Kidney (tissue), 14 donors: Measurements from ENCODE around the gene KRTAP5-1. TPM values are rescaled to one million over a fixed set of nuclear protein-coding genes. Genes with fewer than 3 reads are reported as not detected.

Experiments
- DNase-seq, 5 donors: peaks; one replicate each; pipeline ENCODE4 v3.0.0-alpha.2; 2013 to 2020
- FAIRE-seq: peaks from 2 replicates; lab custom pipeline; 2012; peaks lifted over from hg19 to GRCh38; lab: Jason Lieb, UNC
- H3K27ac ChIP-seq, 2 donors: one replicate each; pipeline ENCODE4 v1.7.0; 2013; ENCODE audit warnings: low read depth in 2 of 2, low read length in 2 of 2, inconsistent platforms in 1 of 2
- H3K27me3 ChIP-seq: one replicate; pipeline ENCODE4 v1.7.1; 2013; ENCODE audit warnings: low read length, inconsistent platforms; ENCODE audit not compliant: control insufficient read depth, insufficient read depth
- H3K36me3 ChIP-seq, 3 donors: one replicate each; pipeline versions ENCODE4 v1.7.0 to v1.7.1; 2013; ENCODE audit warnings: low read length in 3 of 3, control low read depth in 1 of 3, inconsistent platforms in 1 of 3; ENCODE audit not compliant: insufficient read depth in 3 of 3, control insufficient read depth in 2 of 3
- H3K4me1 ChIP-seq, 3 donors: one replicate each; pipeline versions ENCODE4 v1.7.0 to v1.7.1; 2013; ENCODE audit warnings: low read length in 3 of 3, inconsistent platforms in 1 of 3, low read depth in 1 of 3; ENCODE audit not compliant: control insufficient read depth in 2 of 3, insufficient read depth in 2 of 3
- H3K4me3 ChIP-seq, 3 donors: one replicate each; pipeline versions ENCODE4 v1.7.0 to v1.8.1; 2013; ENCODE audit warnings: low read length in 3 of 3, control low read depth in 1 of 3, inconsistent platforms in 1 of 3
- H3K9ac ChIP-seq, 3 donors: one replicate each; pipeline versions ENCODE4 v1.7.0 to v1.7.1; 2013; ENCODE audit warnings: low read length in 3 of 3, control low read depth in 1 of 3, inconsistent platforms in 1 of 3
- H3K9me3 ChIP-seq, 3 donors: one replicate each; pipeline versions ENCODE4 v1.7.0 to v1.7.1; 2013; ENCODE audit warnings: low read length in 3 of 3, control low read depth in 1 of 3, inconsistent platforms in 1 of 3; ENCODE audit not compliant: control insufficient read depth in 2 of 3, insufficient read depth in 1 of 3
- CTCF ChIP-seq: IDR thresholded peaks from 3 replicates; pipeline ENCODE4 v1.5.1; 2012; ENCODE audit warnings: mild to moderate bottlenecking, moderate library complexity, borderline replicate concordance; ENCODE audit not compliant: insufficient read depth; ENCODE audit errors: extremely low read depth
- intact Hi-C: fragments of 100-400 bp; cut with DNase I; formaldehyde crosslinking; loops from one replicate; pipeline ENCODE4 v1.11.1; 2022
- polyA plus RNA-seq: library from polyadenylated mRNA; stranded (reverse); fragments of 350-450 nt; fragmentation: Illumina TruSeq; extraction: RNeasy Lipid Tissue Mini Kit (QIAGEN cat#74804); gene quantifications from one replicate; pipeline ENCODE4 v1.2.3, GENCODE V29; 2014; ENCODE audit warnings: low read depth, low replicate concordance; ENCODE audit not compliant: insufficient read depth
- total RNA-seq: library from RNA; stranded (reverse); fragmentation: NEBNext Ultra II Directional; extraction: Animal tissue kit (Norgen Biotek cat#: 25700); gene quantifications from one replicate; pipeline ENCODE4 v1.2.1, GENCODE V29; 2021
- donor health status: control.
- donor health status: control.
- donor health status: control.
- donor health status: control.
- donor health status: control.
- donor health status: DM: yes; HTN: yes; CAD: no.
- donor health status: Normal renal cell carcinoma (clear cell type).

KRTAP5-1 gene
- total and polyA plus RNA-seq, 2 donors from 2014 or later: not detected

- Histone ChIP-seq H3K27ac (no peak overlapping the region), H3K4me3 (no peak overlapping the region)
- intact Hi-C loops: no loop called here
These were observed 48.8 kb downstream of the KRTAP5-1 start for GRCh38 chr11:1536065-1536843.

GRCh38 chr11:1534682-1535081, 50.4 kb downstream of the KRTAP5-1 start:
- TF ChIP-seq CTCF: no peak
- DNase-seq (no peak), FAIRE-seq (no peak)
- Histone ChIP-seq H3K27me3 (no peaks in the 10 kb centered on the region), H3K27ac (no peak overlapping the region), H3K4me3 (no peak overlapping the region), H3K9me3 (no peaks in the 10 kb centered on the region), H3K4me1 (peaks cover 0 to 22% (median 7%) of the 10 kb centered on the region in 3 donors), H3K36me3 (peaks cover 0 to 4% (median 0%) of the 10 kb centered on the region in 3 donors), H3K9ac (no peak overlapping the region)
- intact Hi-C loops: no loop called here

More at GRCh38 chr11:1536065-1536843, 48.8 kb downstream of the KRTAP5-1 start:
- no peak for FAIRE-seq
- H3K4me1 ChIP-seq: peaks cover 0 to 22% (median 7%) of the 10 kb centered on the region in 3 donors
- no peaks in the 10 kb centered on the region for H3K27me3 ChIP-seq
- no peak for DNase-seq
- no peak for TF ChIP-seq CTCF
- H3K9ac ChIP-seq: no peak overlapping the region
- H3K9me3 ChIP-seq: no peaks in the 10 kb centered on the region
- H3K36me3 ChIP-seq: peaks cover 0 to 4% (median 0%) of the 10 kb centered on the region in 3 donors

Other genes starting within 250 kb of the KRTAP5-1 start
- 1.2 TPM for gene BRSK2, start 195.3 kb downstream of the KRTAP5-1 start, total RNA-seq
- gene BRSK2, start 195.3 kb downstream of the KRTAP5-1 start, polyA plus RNA-seq: 0.43 TPM
- 51.7 TPM for gene MOB2, start 98.5 kb downstream of the KRTAP5-1 start, total RNA-seq
- 50.7 TPM for gene MOB2, start 98.5 kb downstream of the KRTAP5-1 start, polyA plus RNA-seq
- gene DUSP8, start 13.0 kb downstream of the KRTAP5-1 start, total RNA-seq: 9.1 TPM
- gene DUSP8, start 13.0 kb downstream of the KRTAP5-1 start, polyA plus RNA-seq: 1.9 TPM
- gene KRTAP5-2, start 13.0 kb upstream of the KRTAP5-1 start, total RNA-seq: not detected
- gene KRTAP5-2, start 13.0 kb upstream of the KRTAP5-1 start, polyA plus RNA-seq: not detected
- gene KRTAP5-3, start 23.2 kb upstream of the KRTAP5-1 start, total RNA-seq: not detected
- not detected for gene KRTAP5-3, start 23.2 kb upstream of the KRTAP5-1 start, polyA plus RNA-seq
- not detected for gene KRTAP5-4, start 36.9 kb upstream of the KRTAP5-1 start, total RNA-seq
- not detected for gene KRTAP5-4, start 36.9 kb upstream of the KRTAP5-1 start, polyA plus RNA-seq
- not detected for gene KRTAP5-5, start 44.5 kb upstream of the KRTAP5-1 start, total RNA-seq
- gene KRTAP5-5, start 44.5 kb upstream of the KRTAP5-1 start, polyA plus RNA-seq: not detected
- not detected for gene KRTAP5-6, start 111.9 kb upstream of the KRTAP5-1 start, total RNA-seq
- gene KRTAP5-6, start 111.9 kb upstream of the KRTAP5-1 start, polyA plus RNA-seq: not detected
- gene IFITM10, start 165.3 kb upstream of the KRTAP5-1 start, total RNA-seq: 6.4 TPM
- gene IFITM10, start 165.3 kb upstream of the KRTAP5-1 start, polyA plus RNA-seq: 2.3 TPM
- 2,183 TPM for gene CTSD, start 178.6 kb upstream of the KRTAP5-1 start, total RNA-seq
- gene CTSD, start 178.6 kb upstream of the KRTAP5-1 start, polyA plus RNA-seq: 2,764 TPM
- gene SYT8, start 249.7 kb upstream of the KRTAP5-1 start, total RNA-seq: 1.7 TPM
- gene SYT8, start 249.7 kb upstream of the KRTAP5-1 start, polyA plus RNA-seq: 1.2 TPM